SU-DHL-6 (cell line): Measurements from ENCODE around the gene PSPH.

Experiments
- H2AFZ ChIP-seq: fragments of 200-600 bp; sonication (generic); 2 replicates; pipeline ENCODE4 v1.6.1; 2014; ENCODE audit warnings: low read depth, mild to moderate bottlenecking, moderate library complexity, mixed read lengths, antibody characterized with exemption, low read length; ENCODE audit not compliant: severe bottlenecking
- H3F3A ChIP-seq: fragments of 200-600 bp; shearing (Covaris generic); 2 replicates; pipeline ENCODE4 v1.6.0; 2016; ENCODE audit warnings: antibody characterized with exemption, mild to moderate bottlenecking; ENCODE audit not compliant: insufficient read depth
- H3K27ac ChIP-seq: fragments of 200-600 bp; sonication (generic); 2 replicates; pipeline ENCODE4 v1.5.1; 2016; ENCODE audit warnings: low read depth, mild to moderate bottlenecking, low read length, moderate library complexity, mixed read lengths
- H3K27me3 ChIP-seq: fragments of 200-600 bp; sonication (generic), shearing (Covaris generic); 2 replicates; pipeline ENCODE4 v1.6.0; 2014; ENCODE audit warnings: mild to moderate bottlenecking, low read length
- H3K36me3 ChIP-seq: fragments of 200-600 bp; sonication (generic); 2 replicates; pipeline ENCODE4 v1.6.1; 2014; ENCODE audit warnings: mild to moderate bottlenecking, low read length, mixed read lengths
- H3K4me2 ChIP-seq: fragments of 300-600, 200-600 bp; shearing (Covaris generic), sonication (generic); 2 replicates; pipeline ENCODE4 v1.6.0; 2014; ENCODE audit warnings: low read length, low read depth, mild to moderate bottlenecking; ENCODE audit not compliant: poor library complexity, severe bottlenecking
- H3K4me3 ChIP-seq: fragments of 200-600 bp; sonication (generic); 2 replicates; pipeline ENCODE4 v1.5.1; 2014; ENCODE audit warnings: antibody characterized with exemption, low read length, mild to moderate bottlenecking, mixed read lengths; ENCODE audit not compliant: insufficient read depth, poor library complexity, severe bottlenecking
- H3K79me2 ChIP-seq: fragments of 200-600 bp; sonication (generic); 2 replicates; pipeline ENCODE4 v1.6.1; 2014; ENCODE audit warnings: mild to moderate bottlenecking, low read length, moderate library complexity; ENCODE audit not compliant: insufficient read depth
- H3K9ac ChIP-seq: fragments of 200-600 bp; sonication (generic); 2 replicates; pipeline ENCODE4 v1.7.0; 2014; ENCODE audit warnings: mild to moderate bottlenecking, low read length
- H3K9me2 ChIP-seq: fragments of 200-600 bp; sonication (generic); replicated peaks from 2 replicates; pipeline ENCODE4 v1.6.1; 2014; ENCODE audit warnings: low read length; ENCODE audit not compliant: insufficient read depth
- H3K9me3 ChIP-seq: fragments of 200-600 bp; sonication (generic); 2 replicates; pipeline ENCODE4 v1.6.1; 2014; ENCODE audit warnings: low read length, mixed read lengths; ENCODE audit not compliant: insufficient read depth
- H4K20me1 ChIP-seq: fragments of 200-600 bp; sonication (generic); 2 replicates; pipeline ENCODE4 v1.6.1; 2014; ENCODE audit warnings: low read depth, mild to moderate bottlenecking, antibody characterized with exemption, low read length, moderate library complexity, mixed read lengths
- CTCF ChIP-seq: fragments of 200-600 bp; sonication (generic); IDR thresholded peaks from one replicate; pipeline ENCODE4 v1.5.1; 2017; ENCODE audit warnings: antibody characterized with exemption, mild to moderate bottlenecking, low read length, moderate library complexity; ENCODE audit not compliant: insufficient read depth, poor library complexity, severe bottlenecking
- EZH2phosphoT487 ChIP-seq: fragments of 200-600 bp; sonication (generic), shearing (Covaris generic); conservative IDR thresholded peaks from 2 replicates; pipeline ENCODE4 v1.6.1; 2018; ENCODE audit warnings: mild to moderate bottlenecking, antibody characterized with exemption, low read length, moderate library complexity, mixed read lengths

Gene PSPH

DNA sequence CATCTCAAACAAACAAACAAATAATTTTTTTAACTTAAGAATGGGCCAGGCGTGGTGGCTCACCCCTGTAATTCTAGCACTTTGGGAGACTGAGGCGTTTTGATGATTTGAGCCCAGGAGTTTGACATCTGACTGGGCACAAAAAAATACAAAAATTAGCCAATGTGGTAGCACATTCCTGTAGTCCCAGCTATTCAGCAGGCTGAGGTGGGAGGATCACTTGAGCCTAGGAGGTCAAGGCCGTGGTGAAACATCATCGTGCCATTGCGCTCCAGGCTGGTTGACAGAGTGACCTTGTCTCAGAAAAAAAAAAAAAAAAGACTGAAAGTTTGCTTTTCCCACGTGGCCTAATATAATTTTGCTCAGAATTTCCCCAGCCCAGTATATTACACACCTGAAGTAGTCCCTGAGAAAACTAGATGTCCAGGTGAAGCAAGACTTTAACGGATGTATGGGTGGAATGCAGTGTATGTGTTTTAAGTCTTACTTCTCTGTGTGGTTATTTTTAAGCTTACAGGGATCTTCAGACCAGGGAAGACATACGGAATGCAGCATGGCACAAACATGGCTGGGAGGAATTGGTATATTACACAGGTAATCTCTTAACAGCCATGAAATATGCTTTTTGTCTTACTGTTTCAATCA is 54.3 kb downstream of the PSPH start:
- no peaks in the 10 kb centered on the region for H3F3A ChIP-seq
- H2AFZ ChIP-seq: no peak overlapping the region
- H3K9ac ChIP-seq: no peak overlapping the region
- H3K27me3 ChIP-seq: no peaks in the 10 kb centered on the region
- H3K4me3 ChIP-seq: no peak overlapping the region
- no peaks in the 10 kb centered on the region for H3K9me2 ChIP-seq
- no peak for TF ChIP-seq CTCF
- no peak for TF ChIP-seq EZH2phosphoT487
- H3K36me3 ChIP-seq: no peaks in the 10 kb centered on the region
- H3K27ac ChIP-seq: no peak overlapping the region
- no peaks in the 10 kb centered on the region for H4K20me1 ChIP-seq
- H3K4me2 ChIP-seq: no peak overlapping the region
- H3K79me2 ChIP-seq: no peaks in the 10 kb centered on the region
- H3K9me3 ChIP-seq: no peaks in the 10 kb centered on the region

GRCh38 chr7:55992346-55992745 is 58.9 kb downstream of the PSPH start:
- Histone ChIP-seq H3K9me3 (no peaks in the 10 kb centered on the region), H3K27ac (no peak overlapping the region), H3K9me2 (no peaks in the 10 kb centered on the region), H4K20me1 (no peaks in the 10 kb centered on the region), H3K36me3 (no peaks in the 10 kb centered on the region), H3K9ac (no peak overlapping the region), H3K4me2 (no peak overlapping the region), H3F3A (no peaks in the 10 kb centered on the region), H3K27me3 (no peaks in the 10 kb centered on the region), H3K79me2 (no peaks in the 10 kb centered on the region), H3K4me3 (no peak overlapping the region), H2AFZ (no peak overlapping the region)
- TF ChIP-seq EZH2phosphoT487 (no peak), CTCF (no peak)

- Histone ChIP-seq H3K36me3 (peaks cover 9% of the 10 kb centered on the region; the same call in 1 of the 2 replicates), H3F3A (no peaks in the 10 kb centered on the region), H4K20me1 (no peaks in the 10 kb centered on the region), H3K9me2 (no peaks in the 10 kb centered on the region), H3K4me3 (no peak overlapping the region), H3K4me2 (no peak overlapping the region), H3K9ac (no peak overlapping the region), H3K27ac (no peak overlapping the region), H3K9me3 (no peaks in the 10 kb centered on the region), H3K79me2 (no peaks in the 10 kb centered on the region), H2AFZ (no peak overlapping the region), H3K27me3 (no peaks in the 10 kb centered on the region)
- no peak for TF ChIP-seq CTCF
- no peak for TF ChIP-seq EZH2phosphoT487
Measured at GRCh38 chr7:55983537-55983936, 67.7 kb downstream of the PSPH start.

DNA sequence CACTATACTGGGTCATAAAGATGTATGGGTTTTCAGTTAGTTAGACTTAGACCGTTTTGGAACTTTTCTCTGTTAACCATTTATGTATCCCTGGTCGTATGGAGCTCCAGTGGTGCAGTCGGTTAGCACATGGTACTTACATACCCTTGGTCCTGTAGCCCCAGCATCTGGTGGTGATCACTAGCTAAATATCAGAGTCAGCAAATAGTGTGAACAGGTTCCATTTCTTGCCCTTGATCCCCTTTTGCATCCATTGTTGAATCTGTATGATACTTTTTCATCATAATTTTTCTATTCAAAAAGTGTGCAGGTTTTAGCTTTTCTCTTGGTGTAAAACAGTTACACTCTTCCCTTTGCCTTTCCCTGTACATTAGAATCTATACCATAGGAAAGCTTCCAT is 71.0 kb downstream of the PSPH start:
- Histone ChIP-seq H3F3A (no peaks in the 10 kb centered on the region), H3K4me2 (no peak overlapping the region), H4K20me1 (no peaks in the 10 kb centered on the region), H2AFZ (no peak overlapping the region), H3K27me3 (no peaks in the 10 kb centered on the region), H3K4me3 (no peak overlapping the region), H3K9me3 (no peaks in the 10 kb centered on the region), H3K9ac (no peak overlapping the region), H3K27ac (no peak overlapping the region), H3K36me3 (peaks cover 9% of the 10 kb centered on the region; the same call in 1 of the 2 replicates), H3K79me2 (no peaks in the 10 kb centered on the region), H3K9me2 (no peaks in the 10 kb centered on the region)
- TF ChIP-seq CTCF: no peak
- no peak for TF ChIP-seq EZH2phosphoT487
